ENCODE results near the gene MIEF1.

The MIEF1 gene

DNA sequence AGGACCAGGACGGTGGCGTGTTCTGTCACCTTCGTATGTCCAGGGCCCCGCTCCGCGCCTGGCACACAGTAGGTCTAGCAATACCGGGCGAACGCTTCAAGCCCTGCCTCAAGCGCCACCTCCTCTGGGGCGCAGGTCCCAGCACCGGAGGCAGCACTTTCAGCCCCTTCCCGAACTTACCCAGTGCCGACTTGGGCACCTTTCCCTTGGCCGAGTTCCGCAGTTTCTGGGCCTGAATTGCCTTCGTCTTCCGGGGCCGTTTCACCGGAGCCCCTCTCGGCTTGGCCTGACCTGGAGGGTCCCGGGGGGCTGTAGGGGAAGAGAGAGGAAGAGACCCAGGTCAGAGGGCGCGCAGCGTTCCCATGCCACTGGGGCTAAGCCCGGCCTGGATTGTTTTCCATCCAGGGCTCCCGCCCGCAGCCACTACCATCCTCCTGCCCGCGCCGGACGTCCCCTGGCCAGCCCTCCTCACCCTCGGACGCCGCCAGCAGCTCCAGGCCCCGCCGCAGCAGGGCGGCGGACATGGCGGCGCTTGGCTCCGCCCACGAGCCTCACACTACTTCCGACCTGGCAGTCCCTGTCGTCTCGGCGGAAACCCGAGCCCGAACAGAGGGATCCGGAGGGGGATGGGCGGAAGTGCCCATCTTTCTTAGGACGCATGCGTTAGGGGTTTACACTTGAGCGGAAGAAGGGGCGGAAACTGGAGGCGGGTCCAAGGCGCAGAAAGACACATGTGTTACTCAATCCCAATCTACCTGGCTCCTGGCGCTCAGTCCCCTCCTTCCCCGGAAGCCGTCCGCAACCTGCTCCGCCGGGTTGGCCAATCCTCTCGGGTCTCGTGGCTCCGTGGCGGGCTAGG lies 30.4 kb downstream of the MIEF1 start, which contains the start of gene RPS19BP1:
Gene RPS19BP1 (minus strand): TSS at position 534 of the 859 bp plus-strand sequence. CDS start 10 bp downstream, at position 524.
- DNase-seq: peak; percentile 98

DNA sequence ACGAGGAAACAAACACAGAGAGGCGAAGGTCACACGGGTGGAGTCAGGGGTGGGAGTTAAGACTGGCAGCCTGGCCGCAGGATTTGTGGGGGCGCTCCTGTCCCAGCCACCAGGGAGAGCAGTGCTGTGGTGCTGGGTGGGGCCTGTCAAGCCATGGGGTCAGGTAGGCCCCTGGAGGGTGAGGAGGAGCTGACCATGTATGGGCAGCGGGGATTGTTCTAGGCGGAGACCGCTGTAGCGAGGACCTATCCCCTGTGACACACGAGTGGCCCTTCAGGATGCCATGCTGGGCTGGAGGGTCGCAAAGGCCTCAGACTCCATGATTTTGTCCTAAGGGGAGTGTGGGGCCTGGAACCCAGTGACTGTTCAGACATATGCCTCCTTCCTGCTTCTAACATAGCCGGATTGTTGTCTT lies 32.0 kb downstream of the MIEF1 start:
- DNase-seq: no peak

DNA sequence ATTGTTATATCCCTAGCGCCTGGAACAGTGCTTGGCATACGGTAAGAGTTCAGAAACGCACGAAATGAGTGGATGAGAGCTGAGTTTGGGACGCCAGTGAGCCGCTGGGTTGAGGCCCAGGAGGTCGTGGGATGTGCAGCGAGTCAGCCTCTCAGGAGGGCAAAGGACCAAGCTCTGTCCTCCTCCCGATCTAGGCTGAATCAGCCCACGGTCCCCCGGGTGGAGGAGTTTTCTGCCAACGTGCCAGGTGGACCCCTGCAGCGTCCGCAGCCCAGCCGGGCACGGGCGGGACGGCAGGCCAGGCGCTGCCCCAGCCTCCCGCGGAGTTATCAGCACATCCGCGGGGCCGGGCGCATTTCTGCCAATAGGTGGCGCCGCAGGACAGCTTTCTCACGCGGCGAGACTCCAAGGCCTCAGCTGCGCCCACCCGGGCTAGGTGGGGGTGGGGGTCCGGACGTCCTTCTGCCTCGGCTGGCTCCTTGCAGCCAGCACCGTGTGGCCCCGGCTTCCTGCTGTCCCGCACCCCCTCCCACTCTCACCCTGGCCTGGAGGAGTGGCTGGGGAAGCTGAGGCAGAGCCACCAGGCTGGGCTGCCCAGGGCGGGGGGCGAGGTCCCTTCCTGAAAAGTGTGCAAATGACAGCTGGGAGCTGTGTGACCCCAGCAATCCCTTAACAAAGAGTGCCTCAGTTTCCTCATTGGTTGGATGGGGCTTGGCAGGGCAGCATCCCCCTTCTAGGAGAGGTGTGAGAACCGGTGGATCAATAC lies 32.7 kb downstream of the MIEF1 start:
- peak; percentile 97 for DNase-seq

DNA sequence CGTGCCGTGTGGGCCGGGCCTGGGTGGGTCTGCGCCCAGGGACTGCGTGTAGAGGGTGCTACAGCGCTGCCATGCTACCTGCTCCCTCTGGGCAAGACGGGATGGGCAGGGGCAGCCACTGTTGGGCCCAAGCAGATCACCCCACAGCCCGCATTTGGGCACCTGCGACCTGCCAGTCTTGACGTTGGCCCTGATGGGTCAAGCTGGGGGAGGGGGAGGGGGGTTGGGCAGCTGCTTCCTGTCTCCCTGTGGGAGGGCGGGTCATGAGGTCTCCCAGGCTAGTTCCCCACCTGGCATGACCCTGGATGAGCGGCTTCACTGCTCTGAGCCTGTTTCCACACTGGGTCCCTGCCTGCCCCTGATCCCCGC lies 33.3 kb downstream of the MIEF1 start:
- DNase-seq: no peak

DNA sequence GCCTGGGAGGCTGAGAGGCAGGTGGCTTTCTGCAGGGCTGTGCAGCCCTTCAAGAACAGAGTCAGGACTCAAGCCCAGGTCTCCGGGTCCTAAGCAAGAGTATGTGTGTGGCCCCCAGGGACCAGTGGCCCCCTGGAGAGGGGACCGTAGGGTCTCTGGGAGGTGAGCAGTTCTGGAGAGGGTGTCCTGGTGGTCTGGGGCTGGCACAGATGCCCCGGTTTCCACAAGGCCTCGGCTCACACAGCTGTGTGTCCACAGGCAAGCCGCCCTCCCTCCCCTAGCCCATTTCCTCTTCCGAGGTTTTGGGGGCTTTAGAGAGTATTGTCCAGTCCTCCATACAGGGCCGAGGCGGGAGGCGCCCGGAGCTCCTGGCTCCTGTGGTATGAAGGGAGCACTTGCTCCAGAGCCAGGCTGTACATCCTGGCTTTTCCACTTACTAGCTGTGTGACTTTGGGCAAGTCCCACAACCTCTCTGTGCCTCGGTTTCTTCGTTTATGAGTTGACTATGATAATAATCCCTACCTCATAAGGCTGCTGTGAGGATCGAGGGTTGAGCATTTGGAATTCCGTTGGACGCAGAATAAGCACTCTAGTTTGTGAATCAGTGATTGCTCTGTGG lies 33.9 kb downstream of the MIEF1 start:
- no peak for DNase-seq

DNA sequence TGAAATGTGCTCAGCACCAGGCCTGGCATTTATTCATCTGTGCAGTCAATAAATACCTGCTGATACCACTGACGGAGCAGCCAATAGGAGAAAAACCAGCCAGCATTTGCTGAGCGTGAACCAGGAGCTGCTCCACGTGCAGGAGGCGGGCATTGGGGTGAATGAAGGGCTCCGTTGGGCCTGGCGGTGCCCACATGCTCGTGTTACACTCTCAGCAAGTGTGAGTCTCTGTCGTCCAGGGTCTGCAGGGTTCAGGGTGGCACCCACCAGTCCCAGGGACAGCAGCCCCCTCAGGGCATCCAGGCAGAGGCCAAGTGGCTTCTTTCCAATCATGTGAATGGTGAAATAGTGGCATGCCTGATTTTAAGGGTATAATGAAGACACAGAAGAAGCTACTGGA lies 34.6 kb downstream of the MIEF1 start:
- DNase-seq: no peak

DNA sequence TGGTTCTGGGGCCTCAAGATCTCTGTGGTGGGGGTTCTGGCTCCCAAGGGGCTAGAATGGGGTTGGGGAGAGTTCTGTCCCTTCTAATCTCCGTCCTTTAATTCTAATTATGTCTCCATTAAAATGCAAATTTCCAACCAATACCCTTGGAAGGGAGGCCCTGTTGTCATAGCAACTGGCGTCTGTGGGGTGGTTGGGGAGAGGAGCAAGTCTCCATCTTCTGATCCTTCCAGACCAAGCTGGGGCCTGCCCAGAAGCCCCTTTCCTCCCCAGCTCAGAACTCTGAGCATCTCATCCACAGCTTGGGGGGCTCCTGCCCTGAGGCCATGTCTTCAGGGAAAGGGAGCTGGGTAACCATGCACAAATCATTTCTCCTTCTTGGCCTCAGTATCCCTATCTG lies 35.9 kb downstream of the MIEF1 start:
- DNase-seq: no peak

DNA sequence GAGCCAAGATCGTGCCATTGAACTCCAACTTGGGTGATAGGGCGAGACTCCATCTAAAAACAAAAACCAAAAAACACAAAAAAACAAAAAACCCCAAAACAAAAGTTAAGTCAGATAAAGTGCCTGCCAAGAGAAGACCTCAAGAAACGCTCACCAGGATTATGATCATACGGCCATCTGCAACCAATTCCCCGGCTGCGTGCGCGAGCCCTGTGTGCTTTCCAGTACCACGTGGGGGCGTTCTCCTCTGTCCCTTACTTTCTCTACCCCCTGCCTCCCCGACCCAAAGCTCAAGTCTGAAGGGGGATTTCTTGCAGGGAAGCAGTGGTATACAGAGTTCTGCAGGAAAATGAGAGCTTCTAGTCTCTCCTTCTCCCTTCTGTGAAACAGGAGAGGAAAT lies 41.0 kb downstream of the MIEF1 start:
- no peak for DNase-seq

DNA sequence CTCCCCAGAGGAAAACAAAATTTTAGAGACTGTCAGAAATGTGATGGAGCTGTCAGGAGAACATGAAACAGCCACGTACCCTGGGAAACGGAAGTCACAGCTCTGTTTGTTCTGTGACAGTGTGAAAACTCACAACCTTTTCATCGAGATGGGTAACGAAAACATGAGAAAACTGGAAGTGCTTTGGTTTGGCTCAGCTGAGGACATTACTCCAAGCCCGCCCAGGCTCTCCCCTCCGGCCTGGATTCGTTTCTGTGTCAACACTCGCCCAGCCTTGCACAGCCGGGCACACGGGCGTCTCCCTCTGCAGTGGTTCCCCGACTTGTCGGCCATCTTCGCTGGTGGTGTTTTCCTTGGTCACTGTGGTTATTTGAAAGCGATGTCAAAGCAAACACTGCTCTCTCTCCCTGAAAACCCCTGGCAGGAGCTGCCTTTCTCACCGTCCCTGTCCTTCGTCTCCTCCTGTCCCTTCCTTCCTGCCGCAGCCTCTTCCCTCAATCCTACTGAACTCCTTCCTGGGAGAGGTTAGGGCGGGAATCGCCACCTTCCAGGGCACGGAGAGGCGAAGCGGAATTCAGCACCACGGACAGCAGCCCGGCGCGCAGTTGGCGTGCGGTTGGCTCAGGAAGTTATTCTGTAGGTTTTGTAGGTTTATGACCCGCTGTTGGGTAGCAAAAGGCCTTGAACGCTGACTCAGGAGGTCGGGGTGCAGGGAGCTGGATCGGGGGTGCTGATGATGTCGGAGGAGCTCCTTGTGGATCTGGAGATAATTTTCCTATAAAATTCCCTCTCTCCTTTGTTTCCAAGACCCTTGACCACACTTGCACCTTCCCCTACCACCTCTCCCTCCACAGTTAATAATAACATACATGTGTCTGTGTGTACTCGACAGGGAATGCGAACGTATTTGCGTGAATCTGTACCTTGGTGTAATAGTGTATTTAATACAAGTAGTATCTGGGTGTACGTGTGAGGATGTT lies 43.6 kb downstream of the MIEF1 start:
- peak; percentile 87 for DNase-seq

DNA sequence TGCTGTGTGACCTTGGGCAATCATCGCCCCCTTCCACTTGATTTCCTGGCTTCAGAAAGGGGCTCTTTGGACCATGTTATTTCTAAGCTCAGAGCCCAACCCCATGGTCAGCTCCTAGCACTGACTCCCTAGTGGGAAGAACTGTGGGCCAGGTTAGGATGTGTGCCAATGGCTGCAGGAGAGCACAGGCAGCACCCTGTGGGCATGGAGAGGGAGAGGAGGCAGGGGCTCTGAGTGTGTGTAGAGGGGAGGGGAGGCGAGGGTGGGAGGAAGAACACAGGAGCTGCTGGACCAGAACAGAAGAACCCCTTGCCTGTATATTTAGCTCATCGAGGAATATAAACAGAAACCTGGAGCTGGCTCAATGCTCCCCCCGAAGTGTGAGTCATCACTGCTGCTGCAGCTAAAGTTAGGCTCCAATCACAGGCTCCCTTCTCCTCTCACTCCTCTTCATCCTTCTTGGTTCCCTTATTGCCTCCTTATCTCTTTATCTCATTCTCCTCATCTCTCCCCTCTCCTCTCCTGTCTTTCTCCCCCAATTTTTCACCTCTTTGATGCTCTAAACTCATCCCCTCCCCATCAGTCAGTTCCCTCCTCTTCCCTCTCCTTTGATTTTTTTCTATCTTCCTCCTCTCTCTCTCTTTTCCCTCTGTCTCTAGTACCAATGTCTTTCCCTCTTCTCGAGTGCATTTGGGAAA lies 44.9 kb downstream of the MIEF1 start:
- DNase-seq: no peak

DNA sequence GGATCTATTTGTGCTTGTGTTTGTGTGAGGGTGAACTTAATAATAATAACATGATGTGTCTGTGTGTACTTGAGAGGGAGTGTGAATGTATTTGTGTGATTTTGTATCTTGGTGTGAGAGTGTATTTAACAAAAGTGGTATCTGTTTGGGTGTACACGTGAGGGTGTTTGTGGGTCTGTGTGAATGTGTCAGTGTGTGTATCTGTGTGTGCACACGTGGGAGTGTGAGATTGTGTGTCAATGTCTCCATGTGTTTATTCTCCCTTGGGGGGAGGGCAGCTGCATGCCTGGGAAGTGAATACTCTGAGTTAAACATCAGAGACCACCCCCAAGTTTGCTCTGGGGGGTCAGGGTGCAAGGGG lies 45.5 kb downstream of the MIEF1 start:
- no peak for DNase-seq

DNA sequence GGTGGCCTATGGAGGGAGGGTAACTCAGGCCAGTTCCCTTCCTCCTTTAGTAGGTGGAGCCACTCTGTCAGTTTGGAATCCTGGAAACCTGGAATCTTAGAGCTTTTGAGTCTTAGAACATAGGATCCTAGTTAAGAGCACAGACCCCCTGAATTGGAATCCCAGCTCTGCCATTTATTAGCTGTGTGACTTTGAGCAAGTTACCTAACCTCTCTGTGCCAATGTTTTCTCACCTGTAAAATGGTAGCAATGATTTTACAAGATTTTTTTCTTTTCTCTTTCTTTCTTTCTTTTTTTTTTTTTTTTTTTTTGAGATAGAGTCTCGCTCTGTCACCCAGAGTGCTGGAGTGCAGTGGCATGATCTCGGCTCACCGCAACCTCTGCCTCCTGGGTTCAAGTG lies 51.3 kb downstream of the MIEF1 start:
- DNase-seq: no peak

DNA sequence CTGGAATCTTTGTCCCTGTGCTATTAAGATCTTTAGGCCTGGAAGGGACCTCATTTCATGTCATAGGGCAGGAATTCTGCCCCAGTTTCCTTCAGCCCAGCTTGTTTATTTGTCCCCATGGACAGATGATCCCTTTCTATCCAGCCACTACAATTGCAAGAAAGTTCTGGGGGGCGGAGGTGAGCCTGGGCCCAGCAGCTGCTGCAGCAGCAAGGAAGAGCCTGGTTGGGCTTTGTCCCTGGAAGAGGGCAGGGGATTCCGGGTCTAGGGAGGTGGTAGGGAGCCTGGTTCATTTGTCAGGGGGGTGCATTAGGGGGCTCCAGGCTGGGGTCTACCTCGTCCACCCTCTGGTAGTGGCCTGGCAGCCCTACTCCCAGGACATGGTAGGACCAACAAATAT lies 52.1 kb downstream of the MIEF1 start:
- DNase-seq: no peak

DNA sequence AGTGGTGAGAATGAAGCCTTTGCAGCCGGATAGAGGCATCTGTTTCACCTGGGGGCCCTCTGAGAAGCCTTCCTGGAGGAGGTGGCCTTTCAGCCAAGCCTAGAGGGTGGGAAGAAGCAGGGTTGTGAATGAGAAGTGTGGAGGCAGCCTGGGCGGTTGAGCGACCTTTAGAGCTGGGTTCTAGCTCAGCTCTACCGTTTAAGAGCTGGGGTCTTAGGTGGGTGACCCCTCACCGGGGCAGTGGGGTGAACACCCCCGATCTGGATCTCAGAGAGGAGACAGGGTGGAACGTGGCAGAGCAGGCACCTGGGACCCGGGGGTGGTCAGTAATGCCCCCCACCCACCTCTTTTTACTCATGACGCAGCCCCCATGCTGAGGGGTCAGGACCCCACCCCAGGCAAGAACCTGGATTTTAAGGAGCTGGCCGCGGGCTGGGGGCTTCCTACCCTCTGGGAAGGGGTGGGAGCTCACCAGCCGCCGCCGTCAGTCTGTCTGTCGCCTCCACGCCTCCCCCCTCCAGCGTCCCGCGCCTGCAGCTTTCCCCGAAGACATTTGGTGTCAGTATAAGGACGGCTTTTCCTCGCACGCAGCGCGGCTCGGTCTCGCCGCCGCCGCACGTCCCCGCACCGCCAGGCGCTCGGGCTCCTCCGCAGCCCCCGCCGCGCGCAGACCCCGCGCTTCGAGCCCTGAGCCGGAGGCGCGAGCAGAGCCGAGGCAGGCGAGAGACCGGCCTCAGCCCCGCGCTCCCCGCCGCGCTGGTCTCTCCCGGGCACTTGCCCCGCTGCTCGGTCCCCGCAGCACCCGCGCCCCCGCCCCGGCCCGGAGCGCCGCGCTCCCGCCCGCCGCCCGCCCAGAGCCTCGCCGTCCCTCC lies 55.1 kb downstream of the MIEF1 start:
- peak; percentile 73 for DNase-seq

DNA sequence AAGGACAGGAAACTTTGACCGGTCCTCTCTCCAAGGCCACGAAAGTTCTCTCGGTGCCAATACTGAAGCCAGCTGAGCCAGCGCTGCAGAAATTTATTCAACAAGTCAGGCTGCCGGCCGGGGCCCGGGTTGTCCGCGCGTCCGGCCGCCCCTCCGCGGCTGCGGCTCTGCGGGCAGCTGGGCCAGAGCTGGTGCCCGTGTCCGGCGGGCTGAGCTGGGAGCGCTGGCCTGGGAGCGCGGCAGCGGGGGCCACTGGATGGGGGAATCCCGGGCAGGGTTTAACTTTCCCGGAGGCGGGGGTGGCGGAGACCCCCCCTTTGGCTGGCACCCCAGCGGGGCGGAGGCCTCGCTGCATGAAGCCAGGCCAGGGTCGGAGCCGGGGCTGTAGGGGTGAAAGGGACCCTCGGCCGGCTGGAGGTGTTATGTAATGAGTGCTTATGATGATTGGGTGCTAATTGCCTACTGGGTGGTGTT lies 56.2 kb downstream of the MIEF1 start:
- no peak for DNase-seq

DNA sequence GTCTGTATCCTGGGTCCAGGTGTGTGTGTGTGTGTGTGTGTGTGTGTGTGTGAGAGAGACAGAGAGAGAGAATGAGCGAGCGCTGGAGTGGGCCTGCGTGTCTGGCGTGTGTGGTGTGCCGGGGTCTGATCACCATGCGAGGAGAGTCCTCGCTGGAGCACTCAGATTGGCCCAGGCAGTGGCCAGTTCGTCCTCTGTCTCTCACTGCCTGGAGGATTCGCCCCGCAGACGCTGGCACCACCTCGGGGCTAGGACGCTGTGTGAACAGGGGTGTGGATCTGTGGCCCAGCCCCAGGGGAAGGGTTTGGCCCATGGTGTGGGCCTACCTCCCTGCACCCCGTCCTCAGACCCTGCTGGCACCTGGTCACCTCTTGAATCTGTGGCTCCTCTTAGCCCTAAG lies 56.9 kb downstream of the MIEF1 start:
- no peak for DNase-seq

DNA sequence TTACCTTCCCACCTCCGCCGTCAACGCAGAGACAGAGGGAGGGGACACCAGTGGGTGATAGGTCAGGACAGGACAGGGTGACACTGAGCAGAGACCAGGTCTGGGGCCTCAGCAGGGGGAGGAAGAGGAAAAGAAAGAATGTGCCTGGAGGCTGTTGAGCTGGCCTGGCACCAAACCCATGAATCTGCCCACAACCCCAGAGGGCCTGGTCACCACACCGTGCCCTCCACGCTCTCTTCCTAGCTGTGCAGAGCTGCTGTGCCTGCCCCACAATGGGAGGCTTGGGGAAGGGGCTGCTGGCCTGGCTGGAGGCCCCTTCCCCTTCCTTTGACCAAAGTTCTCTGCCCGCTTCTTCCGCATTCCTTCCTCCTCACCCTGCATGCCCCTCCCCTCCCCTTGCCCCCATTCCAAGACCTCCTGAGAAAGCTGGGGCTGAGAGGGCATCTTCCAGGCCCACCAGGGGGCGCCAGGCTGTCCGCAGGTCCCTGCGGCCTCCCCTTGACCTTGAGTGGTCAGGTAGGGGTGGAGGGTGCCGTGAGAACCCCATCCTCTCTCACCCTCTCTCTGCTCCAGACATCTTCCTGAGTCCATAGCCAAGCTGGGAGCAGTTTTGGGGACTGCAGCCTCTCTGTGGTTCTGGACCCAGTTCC lies 57.5 kb downstream of the MIEF1 start:
- no peak for DNase-seq

DNA sequence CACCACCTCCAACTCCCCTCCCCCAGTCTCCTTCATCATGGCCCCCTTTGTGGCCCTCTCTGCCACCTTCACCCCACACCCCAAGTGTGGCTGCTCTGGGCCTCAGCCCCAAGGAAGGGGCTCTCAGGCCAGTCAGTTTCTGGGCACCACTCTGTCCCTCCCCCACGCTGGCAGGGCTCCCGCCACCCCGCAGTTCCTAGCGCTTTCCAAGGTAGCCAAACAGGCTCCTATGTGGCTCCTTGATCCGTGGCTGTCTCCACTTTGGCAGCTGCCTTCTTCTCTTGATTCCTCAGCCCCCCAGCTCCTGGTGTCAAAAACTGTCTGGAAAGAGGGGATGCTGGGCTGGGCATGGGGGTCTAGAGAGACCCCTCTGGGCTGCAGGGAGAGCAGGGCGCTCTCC lies 58.0 kb downstream of the MIEF1 start:
- DNase-seq: no peak

DNA sequence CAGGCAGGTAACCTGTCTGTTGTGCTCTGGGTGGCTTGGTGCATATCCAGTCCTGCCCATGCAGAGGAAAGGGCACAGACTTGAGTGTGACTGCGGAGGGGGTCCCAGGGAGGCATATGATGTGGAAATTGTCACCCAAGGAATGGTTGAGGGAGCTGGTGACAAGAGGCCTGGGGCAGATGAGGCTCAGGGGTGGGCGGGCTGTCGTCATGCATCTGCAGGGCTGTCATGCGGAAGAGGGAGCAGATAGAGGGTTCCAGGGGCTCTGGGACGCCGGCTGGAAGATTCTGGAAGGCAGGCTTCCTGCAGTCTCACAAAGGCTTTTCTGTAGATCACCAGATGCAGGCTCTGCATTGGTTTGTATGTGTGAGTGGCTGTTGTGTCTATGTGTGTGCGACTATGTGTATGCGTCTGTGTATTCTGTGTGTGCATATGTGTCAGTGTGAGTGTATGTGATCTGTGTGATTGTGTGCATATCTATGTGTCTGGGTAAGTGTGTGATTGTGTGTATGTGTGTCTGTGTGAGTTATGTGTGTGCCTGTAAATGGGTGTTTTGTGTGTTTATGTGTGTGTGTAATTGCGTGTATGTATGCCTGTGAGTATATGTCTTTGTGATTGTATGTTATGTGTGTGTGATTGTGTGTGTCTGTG lies 60.9 kb downstream of the MIEF1 start:
- DNase-seq: no peak
